Liver (tissue), 9 donors: ENCODE data around the gene GLDN. TPM values are rescaled to one million over a fixed set of nuclear protein-coding genes. Genes with fewer than 3 reads are reported as not detected.

Experiments
- DNase-seq: peaks from one replicate; pipeline ENCODE4 v3.0.0-alpha.2; 2017; ENCODE audit warnings: low spot score
- H3K27ac ChIP-seq, 2 donors: one replicate each; pipeline ENCODE4 v1.7.0; 2013; ENCODE audit warnings: inconsistent platforms in 2 of 2, low read length in 2 of 2, control low read depth in 1 of 2, low read depth in 1 of 2, mild to moderate bottlenecking in 1 of 2
- H3K27me3 ChIP-seq, 4 donors: one replicate each; pipeline versions ENCODE4 v1.6.1 to v1.7.0; 2013; ENCODE audit warnings: low read length in 3 of 4, inconsistent platforms in 1 of 4, mild to moderate bottlenecking in 1 of 4, moderate library complexity in 1 of 4; ENCODE audit not compliant: control insufficient read depth in 4 of 4, insufficient read depth in 4 of 4
- H3K36me3 ChIP-seq, 4 donors: one replicate each; pipeline versions ENCODE4 v1.6.1 to v1.7.0; 2013; ENCODE audit warnings: low read length in 3 of 4, mild to moderate bottlenecking in 3 of 4, low read depth in 1 of 4, moderate library complexity in 1 of 4; ENCODE audit not compliant: control insufficient read depth in 4 of 4, insufficient read depth in 3 of 4
- H3K4me1 ChIP-seq, 4 donors: one replicate each; pipeline versions ENCODE4 v1.6.1 to v1.7.0; 2013; ENCODE audit warnings: low read length in 3 of 4, mild to moderate bottlenecking in 3 of 4, moderate library complexity in 1 of 4; ENCODE audit not compliant: control insufficient read depth in 4 of 4, insufficient read depth in 4 of 4
- H3K4me3 ChIP-seq, 3 donors: one replicate each; pipeline versions ENCODE4 v1.6.1 to v1.7.0; 2013; ENCODE audit warnings: low read length in 3 of 3, control low read depth in 1 of 3, low read depth in 1 of 3, mild to moderate bottlenecking in 1 of 3
- H3K9ac ChIP-seq, 2 donors: one replicate each; pipeline ENCODE4 v1.7.0; 2013; ENCODE audit warnings: low read length in 2 of 2, mild to moderate bottlenecking in 2 of 2, moderate library complexity in 2 of 2, control low read depth in 1 of 2, low read depth in 1 of 2
- H3K9me3 ChIP-seq, 4 donors: one replicate each; pipeline versions ENCODE4 v1.6.1 to v1.7.0; 2013; ENCODE audit warnings: low read length in 3 of 4; ENCODE audit not compliant: control insufficient read depth in 4 of 4
- ATF3 ChIP-seq: IDR thresholded peaks from 2 replicates; pipeline ENCODE4 v1.6.1; 2016; ENCODE audit warnings: antibody characterized with exemption
- EGR1 ChIP-seq, 2 donors: IDR thresholded peaks; 2 replicates each; pipeline ENCODE4 v1.6.1; 2016 to 2018; ENCODE audit warnings: antibody characterized with exemption in 2 of 2, low read depth in 2 of 2
- FOXA1 ChIP-seq: IDR thresholded peaks from 2 replicates; pipeline ENCODE4 v1.6.1; 2016; ENCODE audit warnings: antibody characterized with exemption
- GABPA ChIP-seq, 2 donors: IDR thresholded peaks in 1 of 2; conservative IDR thresholded peaks in 1 of 2; 2 replicates each; pipeline ENCODE4 v1.6.1; 2016; ENCODE audit warnings: antibody characterized with exemption in 2 of 2, mild to moderate bottlenecking in 1 of 2, moderate library complexity in 1 of 2
- HNF4G ChIP-seq: IDR thresholded peaks from 2 replicates; pipeline ENCODE4 v1.6.1; 2016; ENCODE audit warnings: antibody characterized with exemption
- JUND ChIP-seq, 2 donors: IDR thresholded peaks; 2 replicates each; pipeline ENCODE4 v1.6.1; 2016; ENCODE audit warnings: antibody characterized with exemption in 2 of 2
- NR2F2 ChIP-seq: IDR thresholded peaks from 2 replicates; pipeline ENCODE4 v1.6.1; 2016; ENCODE audit warnings: antibody characterized with exemption
- RAD21 ChIP-seq, 2 donors: IDR thresholded peaks; 2 replicates each; pipeline ENCODE4 v1.6.1; 2016; ENCODE audit warnings: antibody characterized with exemption in 2 of 2, mild to moderate bottlenecking in 2 of 2
- REST ChIP-seq: IDR thresholded peaks from 2 replicates; pipeline ENCODE4 v1.6.1; 2016; ENCODE audit warnings: antibody characterized with exemption, mild to moderate bottlenecking
- RXRA ChIP-seq, 2 donors: IDR thresholded peaks; 2 replicates each; pipeline ENCODE4 v1.6.1; 2017 to 2018; ENCODE audit warnings: antibody characterized with exemption in 2 of 2, mild to moderate bottlenecking in 1 of 2
- SP1 ChIP-seq: IDR thresholded peaks from 2 replicates; pipeline ENCODE4 v1.6.1; 2018; ENCODE audit warnings: antibody characterized with exemption, mild to moderate bottlenecking
- TAF1 ChIP-seq: conservative IDR thresholded peaks from 2 replicates; pipeline ENCODE4 v1.6.1; 2016; ENCODE audit warnings: antibody characterized with exemption, mild to moderate bottlenecking
- YY1 ChIP-seq: IDR thresholded peaks from 2 replicates; pipeline ENCODE4 v1.6.1; 2016; ENCODE audit warnings: antibody characterized with exemption, mild to moderate bottlenecking
- WGBS: extraction: QIAGEN DNeasy Blood & Tissue Kit; methylation state at CpG from one replicate; pipeline ENCODE4 v1.1.7; 2013; 5-methylcytosine and 5-hydroxymethylcytosine counted together
- polyA plus RNA-seq, 2 donors: library from polyadenylated mRNA; stranded (reverse) in 1 of 2; unstranded in 1 of 2; fragments of 200-250 nt in 1 of 2; fragments of >200 nt in 1 of 2; fragmentation: Nextera tagmentation in 1 of 2; extraction: Ambion mirVana in 1 of 2; gene quantifications; one replicate each; pipeline versions ENCODE4 v1.2.1 to v1.2.3, GENCODE V29; 2013 to 2015
- total RNA-seq, 2 donors: library from RNA; depleted of rRNA; stranded (reverse); fragments of >200 nt; gene quantifications; one replicate each; pipeline ENCODE4 v1.2.3, GENCODE V29; 2014
- TF ChIP-seq, protein P1 (sequence below): fragments of 150-350 bp; IDR thresholded peaks from 2 replicates; pipeline ENCODE4 v1.5.1; 2017; ENCODE audit warnings: improper control_type of control experiment, low read depth, low read length; ENCODE audit not compliant: missing input control
- TF ChIP-seq, protein P2 (sequence below): IDR thresholded peaks from 2 replicates; pipeline ENCODE4 v1.6.1; 2016; ENCODE audit warnings: antibody characterized with exemption
- TF ChIP-seq, protein P3 (sequence below): IDR thresholded peaks from 2 replicates; pipeline ENCODE4 v1.6.1; 2016; ENCODE audit warnings: antibody characterized with exemption
- donor health status: healthy.
- donor health status: healthy.
- donor health status: healthy.
- donor health status: healthy.
- donor health status: healthy.

The GLDN gene
- total and polyA plus RNA-seq, 4 donors = 0.15 to 1.4 (median 0.33) TPM

DNA sequence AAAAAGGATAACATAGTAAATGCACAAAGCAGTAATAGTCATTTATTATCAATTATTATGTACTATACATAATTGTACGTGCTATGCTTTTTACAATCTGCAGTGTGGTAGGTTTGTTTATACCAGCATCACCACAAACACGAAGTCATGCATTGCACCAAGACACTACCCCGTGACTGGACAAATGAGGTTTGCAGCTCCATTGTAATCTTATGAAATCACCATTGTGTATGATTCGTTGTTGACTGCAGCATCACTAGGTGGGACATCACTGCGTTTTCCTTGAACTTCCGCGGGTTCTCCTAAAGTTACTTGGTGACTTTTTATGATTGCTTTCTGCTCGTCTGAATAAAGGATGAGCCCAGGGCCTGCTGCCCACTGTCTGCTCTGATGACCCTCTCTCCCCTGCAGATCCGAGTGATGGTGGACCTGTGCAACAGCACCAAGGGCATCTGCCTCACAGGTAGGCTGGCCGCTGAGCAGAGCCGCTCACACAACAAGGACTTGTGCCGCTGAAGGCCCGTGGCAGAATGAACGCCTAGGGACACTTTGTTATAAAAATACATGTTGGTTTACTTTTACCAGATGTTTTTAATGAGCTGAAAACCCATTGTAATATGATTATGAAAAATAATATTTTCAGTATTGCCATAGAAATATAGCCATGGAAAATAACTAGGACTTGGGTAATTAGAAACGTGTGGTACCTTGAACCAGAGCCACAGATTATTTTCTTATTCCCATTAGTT, 35.8 kb downstream of the GLDN start:
- no peak for DNase-seq
- TF ChIP-seq HNF4G (no peak), TAF1 (no peak), YY1 (no peak), GABPA (IDR thresholded peaks at IDR 0.05 in 1 of 2, conservative IDR thresholded peaks at IDR 0.05 in 1 of 2) (no peak), RAD21 (IDR thresholded peaks at IDR 0.05) (no peak), JUND (IDR thresholded peaks at IDR 0.05) (no peak), ATF3 (no peak), EGR1 (IDR thresholded peaks at IDR 0.05; ENCODE audit: low read depth in 2 of 2) (no peak), RXRA (IDR thresholded peaks at IDR 0.05) (no peak), FOXA1 (no peak)
- TF ChIP-seq, protein P1, sequence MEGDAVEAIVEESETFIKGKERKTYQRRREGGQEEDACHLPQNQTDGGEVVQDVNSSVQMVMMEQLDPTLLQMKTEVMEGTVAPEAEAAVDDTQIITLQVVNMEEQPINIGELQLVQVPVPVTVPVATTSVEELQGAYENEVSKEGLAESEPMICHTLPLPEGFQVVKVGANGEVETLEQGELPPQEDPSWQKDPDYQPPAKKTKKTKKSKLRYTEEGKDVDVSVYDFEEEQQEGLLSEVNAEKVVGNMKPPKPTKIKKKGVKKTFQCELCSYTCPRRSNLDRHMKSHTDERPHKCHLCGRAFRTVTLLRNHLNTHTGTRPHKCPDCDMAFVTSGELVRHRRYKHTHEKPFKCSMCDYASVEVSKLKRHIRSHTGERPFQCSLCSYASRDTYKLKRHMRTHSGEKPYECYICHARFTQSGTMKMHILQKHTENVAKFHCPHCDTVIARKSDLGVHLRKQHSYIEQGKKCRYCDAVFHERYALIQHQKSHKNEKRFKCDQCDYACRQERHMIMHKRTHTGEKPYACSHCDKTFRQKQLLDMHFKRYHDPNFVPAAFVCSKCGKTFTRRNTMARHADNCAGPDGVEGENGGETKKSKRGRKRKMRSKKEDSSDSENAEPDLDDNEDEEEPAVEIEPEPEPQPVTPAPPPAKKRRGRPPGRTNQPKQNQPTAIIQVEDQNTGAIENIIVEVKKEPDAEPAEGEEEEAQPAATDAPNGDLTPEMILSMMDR = no peak
- TF ChIP-seq, protein P2, sequence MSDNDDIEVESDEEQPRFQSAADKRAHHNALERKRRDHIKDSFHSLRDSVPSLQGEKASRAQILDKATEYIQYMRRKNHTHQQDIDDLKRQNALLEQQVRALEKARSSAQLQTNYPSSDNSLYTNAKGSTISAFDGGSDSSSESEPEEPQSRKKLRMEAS = no peak
- TF ChIP-seq, protein P3, sequence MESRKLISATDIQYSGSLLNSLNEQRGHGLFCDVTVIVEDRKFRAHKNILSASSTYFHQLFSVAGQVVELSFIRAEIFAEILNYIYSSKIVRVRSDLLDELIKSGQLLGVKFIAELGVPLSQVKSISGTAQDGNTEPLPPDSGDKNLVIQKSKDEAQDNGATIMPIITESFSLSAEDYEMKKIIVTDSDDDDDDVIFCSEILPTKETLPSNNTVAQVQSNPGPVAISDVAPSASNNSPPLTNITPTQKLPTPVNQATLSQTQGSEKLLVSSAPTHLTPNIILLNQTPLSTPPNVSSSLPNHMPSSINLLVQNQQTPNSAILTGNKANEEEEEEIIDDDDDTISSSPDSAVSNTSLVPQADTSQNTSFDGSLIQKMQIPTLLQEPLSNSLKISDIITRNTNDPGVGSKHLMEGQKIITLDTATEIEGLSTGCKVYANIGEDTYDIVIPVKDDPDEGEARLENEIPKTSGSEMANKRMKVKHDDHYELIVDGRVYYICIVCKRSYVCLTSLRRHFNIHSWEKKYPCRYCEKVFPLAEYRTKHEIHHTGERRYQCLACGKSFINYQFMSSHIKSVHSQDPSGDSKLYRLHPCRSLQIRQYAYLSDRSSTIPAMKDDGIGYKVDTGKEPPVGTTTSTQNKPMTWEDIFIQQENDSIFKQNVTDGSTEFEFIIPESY = no peak
- 93% methylated on average over 15 of the region's 15 CpGs for WGBS

DNA sequence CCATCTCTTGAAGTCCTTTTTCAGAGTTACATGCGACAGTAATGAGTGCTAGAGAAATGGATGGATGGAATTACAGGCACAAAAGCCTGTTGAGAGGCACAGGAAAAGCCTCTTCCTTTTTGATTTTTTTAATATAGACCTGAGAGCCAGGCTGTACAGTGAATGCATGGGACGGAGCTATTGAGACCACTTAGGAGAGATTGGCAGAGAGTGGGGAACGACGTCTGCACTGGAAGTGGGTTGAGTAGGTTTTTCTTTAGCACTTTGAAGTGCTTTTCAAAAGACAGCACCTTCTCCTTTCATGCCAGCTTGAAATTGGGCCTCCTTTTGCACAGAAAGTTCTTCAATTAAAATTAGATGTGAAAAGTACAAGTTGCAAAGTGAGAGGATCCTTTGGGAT, 37.0 kb downstream of the GLDN start:
- Histone ChIP-seq H3K27ac (no peak overlapping the region), H3K36me3 (no peaks in the 10 kb centered on the region), H3K27me3 (no peaks in the 10 kb centered on the region), H3K4me1 (peaks cover 0 to 6% (median 0%) of the 10 kb centered on the region in 4 donors), H3K9me3 (no peaks in the 10 kb centered on the region), H3K9ac (no peak overlapping the region), H3K4me3 (no peak overlapping the region)
- DNase-seq = no peak
- TF ChIP-seq, protein P2 = no peak
- TF ChIP-seq RXRA (IDR thresholded peaks at IDR 0.05) (no peak), HNF4G (no peak), TAF1 (no peak), EGR1 (IDR thresholded peaks at IDR 0.05; ENCODE audit: low read depth in 2 of 2) (no peak), REST (no peak), YY1 (no peak), ATF3 (no peak), SP1 (no peak), NR2F2 (no peak), GABPA (IDR thresholded peaks at IDR 0.05 in 1 of 2, conservative IDR thresholded peaks at IDR 0.05 in 1 of 2) (no peak), FOXA1 (no peak)
- TF ChIP-seq, protein P3 = no peak
- TF ChIP-seq, protein P1 = no peak
- WGBS = 90% methylated on average over 4 of the region's 4 CpGs

More for the DNA sequence above, 35.8 kb downstream of the GLDN start:
- H3K9me3 ChIP-seq = no peaks in the 10 kb centered on the region
- no peaks in the 10 kb centered on the region for H3K27me3 ChIP-seq
- H3K36me3 ChIP-seq = no peaks in the 10 kb centered on the region
- peaks cover 0 to 6% (median 0%) of the 10 kb centered on the region in 4 donors for H3K4me1 ChIP-seq
- no peak overlapping the region for H3K4me3 ChIP-seq
- no peak overlapping the region for H3K27ac ChIP-seq
- H3K9ac ChIP-seq = no peak overlapping the region
